ENCODE results near the gene PMVK.

PMVK gene

DNA sequence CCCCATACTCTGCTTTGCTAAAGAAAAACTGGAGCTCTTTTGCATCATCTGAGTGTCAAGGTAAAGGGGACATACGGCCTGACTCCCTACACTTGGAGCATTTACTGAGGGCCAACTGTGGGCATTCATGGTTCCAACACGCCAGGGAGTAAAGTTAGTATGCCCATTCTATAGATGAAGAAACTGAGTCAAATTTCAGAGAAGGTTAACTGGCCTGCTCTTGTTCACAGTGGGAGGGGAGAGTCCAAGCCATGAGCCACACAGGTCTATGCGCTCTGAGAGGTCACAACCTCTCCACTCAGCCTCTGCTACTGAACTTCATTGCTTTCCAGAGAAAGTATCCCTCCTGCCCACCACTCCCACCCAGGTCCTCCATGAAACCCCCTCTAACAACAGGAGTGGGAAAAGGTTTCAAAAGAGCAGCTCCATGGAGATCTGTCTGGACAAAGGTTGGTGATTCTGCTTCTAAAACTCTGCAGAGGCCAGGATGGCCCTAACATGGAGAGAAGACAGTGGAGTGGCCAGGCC lies 59.6 kb downstream of the PMVK start:
- Histone ChIP-seq H3K27ac (ENCODE audit: low read length) (no peak overlapping the region), H2AFZ (ENCODE audit: low read depth, low read length) (no peak overlapping the region), H3K79me2 (ENCODE audit: insufficient read depth, low read length) (no peaks in the 10 kb centered on the region), H3K4me3 (ENCODE audit: low read depth in 1 of 2, low read length in 2 of 2) (no peak overlapping the region), H3K27me3 (ENCODE audit: insufficient read depth, low read length, poor library complexity) (peaks cover 19% of the 10 kb centered on the region), H3K4me1 (ENCODE audit: insufficient read depth, low read length) (no peaks in the 10 kb centered on the region), H3K9ac (ENCODE audit: low read depth, low read length) (no peak overlapping the region), H3K4me2 (ENCODE audit: insufficient read depth, low read length) (no peak overlapping the region), H4K20me1 (ENCODE audit: insufficient read depth, low read length) (no peaks in the 10 kb centered on the region), H3K36me3 (ENCODE audit: insufficient read depth, low read length) (no peaks in the 10 kb centered on the region), H3K9me3 (ENCODE audit: insufficient read depth, low read length, severe bottlenecking) (no peaks in the 10 kb centered on the region)
- TF ChIP-seq, protein P1, sequence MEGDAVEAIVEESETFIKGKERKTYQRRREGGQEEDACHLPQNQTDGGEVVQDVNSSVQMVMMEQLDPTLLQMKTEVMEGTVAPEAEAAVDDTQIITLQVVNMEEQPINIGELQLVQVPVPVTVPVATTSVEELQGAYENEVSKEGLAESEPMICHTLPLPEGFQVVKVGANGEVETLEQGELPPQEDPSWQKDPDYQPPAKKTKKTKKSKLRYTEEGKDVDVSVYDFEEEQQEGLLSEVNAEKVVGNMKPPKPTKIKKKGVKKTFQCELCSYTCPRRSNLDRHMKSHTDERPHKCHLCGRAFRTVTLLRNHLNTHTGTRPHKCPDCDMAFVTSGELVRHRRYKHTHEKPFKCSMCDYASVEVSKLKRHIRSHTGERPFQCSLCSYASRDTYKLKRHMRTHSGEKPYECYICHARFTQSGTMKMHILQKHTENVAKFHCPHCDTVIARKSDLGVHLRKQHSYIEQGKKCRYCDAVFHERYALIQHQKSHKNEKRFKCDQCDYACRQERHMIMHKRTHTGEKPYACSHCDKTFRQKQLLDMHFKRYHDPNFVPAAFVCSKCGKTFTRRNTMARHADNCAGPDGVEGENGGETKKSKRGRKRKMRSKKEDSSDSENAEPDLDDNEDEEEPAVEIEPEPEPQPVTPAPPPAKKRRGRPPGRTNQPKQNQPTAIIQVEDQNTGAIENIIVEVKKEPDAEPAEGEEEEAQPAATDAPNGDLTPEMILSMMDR (IDR thresholded peaks at IDR 0.05; ENCODE audit: borderline replicate concordance, extremely low read depth, low read length, poor library complexity, severe bottlenecking): no peak
- TF ChIP-seq EZH2 (IDR thresholded peaks at IDR 0.05; ENCODE audit: borderline replicate concordance, low read depth, low read length, severe bottlenecking): no peak
- no peak for ATAC-seq (ENCODE audit: insufficient read depth, low read depth)
- no peak for DNase-seq
